ENCODE data around the gene AKT1. TPM values are rescaled to one million over a fixed set of nuclear protein-coding genes. Genes with fewer than 3 reads are reported as not detected.

AKT1 gene
- total RNA-seq, 1 donor from 2014 or later: 147 TPM

DNA sequence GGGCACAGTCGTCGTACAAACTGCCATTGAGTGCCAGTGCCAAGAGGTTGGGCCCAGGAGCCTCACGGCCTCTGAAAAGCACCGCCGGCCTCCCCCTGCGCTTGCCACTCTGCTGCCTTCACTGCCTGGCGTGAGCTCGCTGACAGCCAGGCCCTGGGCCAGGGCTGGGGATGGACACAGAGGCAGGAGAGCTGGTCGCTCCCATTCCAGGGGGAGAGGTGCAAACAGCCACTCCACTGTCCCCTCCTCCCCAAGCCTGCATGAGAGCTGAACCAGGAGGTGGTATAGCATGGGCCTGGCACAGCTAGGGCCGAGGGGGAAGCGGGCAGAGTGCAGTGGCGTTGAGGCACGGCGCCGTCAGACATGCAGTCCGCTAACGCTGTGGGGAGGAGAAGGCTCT is 66.9 kb downstream of the AKT1 start:
- no peak for DNase-seq (ENCODE audit: low spot score, unreplicated experiment)
- Mint-ChIP-seq H3K27me3 (peaks cover 14% of the 10 kb centered on the region), H3K27ac (no peak overlapping the region), H3K9me3 (ENCODE audit: low read depth) (no peaks in the 10 kb centered on the region), H3K4me1 (ENCODE audit: low read depth) (peaks cover 3% of the 10 kb centered on the region), H3K36me3 (ENCODE audit: insufficient read depth) (no peaks in the 10 kb centered on the region), H3K4me3 (ENCODE audit: low read depth) (no peak overlapping the region)
- TF ChIP-seq, protein P1, sequence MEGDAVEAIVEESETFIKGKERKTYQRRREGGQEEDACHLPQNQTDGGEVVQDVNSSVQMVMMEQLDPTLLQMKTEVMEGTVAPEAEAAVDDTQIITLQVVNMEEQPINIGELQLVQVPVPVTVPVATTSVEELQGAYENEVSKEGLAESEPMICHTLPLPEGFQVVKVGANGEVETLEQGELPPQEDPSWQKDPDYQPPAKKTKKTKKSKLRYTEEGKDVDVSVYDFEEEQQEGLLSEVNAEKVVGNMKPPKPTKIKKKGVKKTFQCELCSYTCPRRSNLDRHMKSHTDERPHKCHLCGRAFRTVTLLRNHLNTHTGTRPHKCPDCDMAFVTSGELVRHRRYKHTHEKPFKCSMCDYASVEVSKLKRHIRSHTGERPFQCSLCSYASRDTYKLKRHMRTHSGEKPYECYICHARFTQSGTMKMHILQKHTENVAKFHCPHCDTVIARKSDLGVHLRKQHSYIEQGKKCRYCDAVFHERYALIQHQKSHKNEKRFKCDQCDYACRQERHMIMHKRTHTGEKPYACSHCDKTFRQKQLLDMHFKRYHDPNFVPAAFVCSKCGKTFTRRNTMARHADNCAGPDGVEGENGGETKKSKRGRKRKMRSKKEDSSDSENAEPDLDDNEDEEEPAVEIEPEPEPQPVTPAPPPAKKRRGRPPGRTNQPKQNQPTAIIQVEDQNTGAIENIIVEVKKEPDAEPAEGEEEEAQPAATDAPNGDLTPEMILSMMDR (IDR thresholded peaks at IDR 0.05; ENCODE audit: unreplicated experiment): no peak

DNA sequence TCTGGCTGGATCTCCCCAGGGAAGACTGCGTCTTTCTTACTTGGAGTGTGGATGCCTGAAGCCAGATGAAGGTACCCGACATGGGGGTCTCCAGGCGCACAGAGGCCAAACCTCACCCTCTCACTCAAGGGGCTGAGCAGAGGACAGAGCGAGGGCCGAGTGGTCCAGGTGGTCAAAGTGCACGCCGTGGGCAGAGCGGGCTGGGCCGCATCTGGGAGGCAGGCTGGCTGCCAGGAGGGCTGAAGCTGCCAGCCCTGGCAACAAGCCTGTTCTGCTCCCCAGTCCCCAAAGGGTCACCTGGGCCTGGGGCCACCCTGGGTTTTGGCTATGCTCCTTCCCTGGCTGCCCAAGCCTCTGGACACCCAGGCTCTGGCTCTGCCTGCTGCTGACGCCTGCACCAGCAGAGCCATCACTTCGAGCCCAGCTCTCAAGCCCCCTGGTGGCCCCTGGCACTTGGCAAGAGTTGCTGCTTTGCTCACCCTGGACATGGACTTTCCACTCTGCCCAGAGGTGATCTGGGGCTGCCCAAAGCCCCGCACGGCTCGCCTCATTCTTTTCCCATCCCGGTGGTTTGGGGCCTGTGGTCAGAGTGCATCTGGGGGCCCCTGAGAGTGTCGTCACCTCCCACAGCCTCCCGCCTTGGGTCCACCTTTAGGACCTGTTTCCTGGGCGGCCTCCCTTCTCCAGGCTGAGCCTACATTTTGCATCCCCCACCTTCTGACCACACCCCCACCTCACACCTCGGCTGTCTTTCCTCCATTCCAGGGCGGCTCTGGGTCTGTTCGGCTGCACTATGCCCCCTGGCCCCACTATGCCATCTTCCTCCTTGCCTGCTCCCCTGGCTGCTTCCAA is 68.7 kb downstream of the AKT1 start:
- H3K27me3 Mint-ChIP-seq: peaks cover 14% of the 10 kb centered on the region
- no peaks in the 10 kb centered on the region for H3K36me3 Mint-ChIP-seq (ENCODE audit: insufficient read depth)
- H3K9me3 Mint-ChIP-seq (ENCODE audit: low read depth): no peaks in the 10 kb centered on the region
- no peak overlapping the region for H3K4me3 Mint-ChIP-seq (ENCODE audit: low read depth)
- no peak for DNase-seq (ENCODE audit: low spot score, unreplicated experiment)
- peaks cover 3% of the 10 kb centered on the region for H3K4me1 Mint-ChIP-seq (ENCODE audit: low read depth)
- H3K27ac Mint-ChIP-seq: no peak overlapping the region
- TF ChIP-seq, protein P1 (IDR thresholded peaks at IDR 0.05; ENCODE audit: unreplicated experiment): peak; percentile 39

DNA sequence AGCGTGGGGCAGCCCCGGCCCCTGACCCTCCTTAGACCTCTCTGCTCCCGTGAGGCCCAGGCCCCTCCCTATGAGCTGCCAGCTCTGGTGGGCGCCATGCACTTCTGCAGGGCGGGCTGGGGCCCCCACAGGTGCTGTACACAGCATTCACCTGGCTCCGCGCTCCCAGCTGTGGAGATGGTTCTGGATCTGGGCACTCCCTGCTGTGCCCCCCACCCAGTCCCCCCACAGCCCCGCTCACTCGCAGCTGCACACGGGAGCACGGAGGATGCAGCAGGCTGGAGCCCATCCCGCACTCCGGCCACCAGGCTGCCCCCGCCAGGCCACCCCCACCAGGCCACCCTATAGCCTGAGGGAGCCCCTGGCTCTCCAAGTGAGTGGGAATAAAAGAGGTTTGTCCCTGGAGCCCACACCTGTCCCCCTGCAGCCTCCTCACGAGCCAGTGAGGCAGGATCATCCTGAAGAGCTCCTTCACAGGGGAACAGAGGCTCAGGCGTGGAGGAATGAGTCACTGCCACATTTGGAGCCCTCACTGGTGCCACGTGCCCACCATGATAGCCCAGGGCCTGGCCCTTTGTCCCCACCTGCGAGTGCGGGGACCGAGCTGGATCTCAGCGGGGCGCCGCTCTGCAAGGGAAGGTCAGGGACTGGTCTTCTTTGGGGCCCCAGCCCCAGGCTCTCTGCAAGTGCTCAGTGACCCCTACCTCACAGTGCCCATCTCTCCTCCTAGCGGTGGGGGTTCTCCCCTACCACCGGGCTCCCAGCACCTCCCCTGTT is 69.6 kb downstream of the AKT1 start:
- TF ChIP-seq, protein P1 (IDR thresholded peaks at IDR 0.05; ENCODE audit: unreplicated experiment): peak; percentile 44
- H3K4me1 Mint-ChIP-seq (ENCODE audit: low read depth): peaks cover 5% of the 10 kb centered on the region
- no peaks in the 10 kb centered on the region for H3K36me3 Mint-ChIP-seq (ENCODE audit: insufficient read depth)
- H3K27ac Mint-ChIP-seq: no peak overlapping the region
- DNase-seq (ENCODE audit: low spot score, unreplicated experiment): no peak
- H3K27me3 Mint-ChIP-seq: peaks cover 14% of the 10 kb centered on the region
- no peak overlapping the region for H3K4me3 Mint-ChIP-seq (ENCODE audit: low read depth)
- H3K9me3 Mint-ChIP-seq (ENCODE audit: low read depth): no peaks in the 10 kb centered on the region

DNA sequence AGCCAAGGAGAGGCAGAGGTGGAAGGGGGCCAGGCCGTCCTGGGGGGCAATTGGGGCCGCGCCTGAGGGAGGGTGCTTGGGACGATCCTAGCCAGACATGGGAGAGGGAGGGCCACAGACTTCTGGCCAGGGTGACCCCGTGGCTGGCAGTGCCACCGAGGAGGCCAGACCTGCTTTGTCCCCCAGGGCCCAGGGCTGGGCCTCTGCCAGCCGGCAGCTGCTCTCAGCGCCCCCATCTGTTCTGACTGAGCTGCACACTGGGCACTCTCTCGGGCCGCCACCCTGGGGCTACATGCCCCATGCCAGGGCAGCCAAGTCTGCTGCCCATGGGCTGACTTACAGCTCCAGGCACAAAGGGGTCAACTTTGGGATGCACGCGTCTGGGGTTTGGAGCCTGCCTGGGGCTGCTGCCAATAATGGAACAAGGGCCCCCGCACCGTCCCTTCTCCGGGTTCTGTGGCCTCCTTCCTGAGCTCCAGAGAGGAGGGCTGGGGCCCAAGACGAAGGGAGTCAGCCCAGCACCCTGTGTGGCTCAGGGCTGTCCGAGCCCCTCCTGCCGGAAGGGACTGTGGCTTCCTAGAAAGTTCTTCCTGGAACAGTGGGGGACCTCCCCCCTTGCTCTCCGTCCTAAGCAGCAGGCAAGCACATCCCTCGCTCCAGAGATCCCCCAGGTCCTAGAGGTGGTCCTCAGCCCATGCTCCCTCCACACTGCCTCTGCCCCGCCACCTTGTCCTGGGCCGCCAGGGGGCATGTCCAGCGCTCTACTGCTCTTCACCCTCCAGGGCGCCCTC is 70.4 kb downstream of the AKT1 start:
- no peaks in the 10 kb centered on the region for H3K9me3 Mint-ChIP-seq (ENCODE audit: low read depth)
- TF ChIP-seq, protein P1 (IDR thresholded peaks at IDR 0.05; ENCODE audit: unreplicated experiment): no peak
- H3K36me3 Mint-ChIP-seq (ENCODE audit: insufficient read depth): no peaks in the 10 kb centered on the region
- peak overlapping the region; percentile 60 for H3K4me3 Mint-ChIP-seq (ENCODE audit: low read depth)
- no peak overlapping the region for H3K27ac Mint-ChIP-seq
- no peak for DNase-seq (ENCODE audit: low spot score, unreplicated experiment)
- peaks cover 5% of the 10 kb centered on the region for H3K4me1 Mint-ChIP-seq (ENCODE audit: low read depth)
- peaks cover 14% of the 10 kb centered on the region for H3K27me3 Mint-ChIP-seq
